Measurements from ENCODE around the gene DCAF16.

DNA sequence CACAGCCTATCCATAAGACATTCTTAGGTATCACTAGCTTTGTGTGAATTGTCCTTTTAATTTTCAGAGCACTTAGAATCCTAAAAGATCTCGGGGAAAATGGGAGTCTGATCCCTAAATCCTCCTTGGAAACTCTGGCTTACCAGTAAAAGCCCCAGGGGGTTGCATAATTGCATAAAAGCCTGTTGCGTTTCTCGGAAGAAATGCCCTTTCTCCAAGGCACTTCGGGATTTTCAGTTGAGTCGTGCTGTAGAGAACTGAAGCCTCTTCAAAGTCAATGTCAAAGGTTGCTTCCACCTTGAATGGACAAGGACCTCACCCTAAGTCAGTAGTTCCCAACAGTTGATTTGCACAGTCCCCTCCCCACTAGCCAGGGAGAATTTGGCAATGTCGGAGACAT, 49.9 kb downstream of the DCAF16 start:
- TF ChIP-seq EZH2 (IDR thresholded peaks at IDR 0.05) (no peak), EZH2phosphoT487 (IDR thresholded peaks at IDR 0.05) (no peak)
- TF ChIP-seq, protein P1, sequence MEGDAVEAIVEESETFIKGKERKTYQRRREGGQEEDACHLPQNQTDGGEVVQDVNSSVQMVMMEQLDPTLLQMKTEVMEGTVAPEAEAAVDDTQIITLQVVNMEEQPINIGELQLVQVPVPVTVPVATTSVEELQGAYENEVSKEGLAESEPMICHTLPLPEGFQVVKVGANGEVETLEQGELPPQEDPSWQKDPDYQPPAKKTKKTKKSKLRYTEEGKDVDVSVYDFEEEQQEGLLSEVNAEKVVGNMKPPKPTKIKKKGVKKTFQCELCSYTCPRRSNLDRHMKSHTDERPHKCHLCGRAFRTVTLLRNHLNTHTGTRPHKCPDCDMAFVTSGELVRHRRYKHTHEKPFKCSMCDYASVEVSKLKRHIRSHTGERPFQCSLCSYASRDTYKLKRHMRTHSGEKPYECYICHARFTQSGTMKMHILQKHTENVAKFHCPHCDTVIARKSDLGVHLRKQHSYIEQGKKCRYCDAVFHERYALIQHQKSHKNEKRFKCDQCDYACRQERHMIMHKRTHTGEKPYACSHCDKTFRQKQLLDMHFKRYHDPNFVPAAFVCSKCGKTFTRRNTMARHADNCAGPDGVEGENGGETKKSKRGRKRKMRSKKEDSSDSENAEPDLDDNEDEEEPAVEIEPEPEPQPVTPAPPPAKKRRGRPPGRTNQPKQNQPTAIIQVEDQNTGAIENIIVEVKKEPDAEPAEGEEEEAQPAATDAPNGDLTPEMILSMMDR (IDR thresholded peaks at IDR 0.05): no peak

Data from neural progenitor cell (in vitro differentiated cells).